ENCODE results near the gene RASD2.

GRCh38 chr22:35506259-35506570, 34.4 kb upstream of the RASD2 start:
- TF ChIP-seq, protein P1, sequence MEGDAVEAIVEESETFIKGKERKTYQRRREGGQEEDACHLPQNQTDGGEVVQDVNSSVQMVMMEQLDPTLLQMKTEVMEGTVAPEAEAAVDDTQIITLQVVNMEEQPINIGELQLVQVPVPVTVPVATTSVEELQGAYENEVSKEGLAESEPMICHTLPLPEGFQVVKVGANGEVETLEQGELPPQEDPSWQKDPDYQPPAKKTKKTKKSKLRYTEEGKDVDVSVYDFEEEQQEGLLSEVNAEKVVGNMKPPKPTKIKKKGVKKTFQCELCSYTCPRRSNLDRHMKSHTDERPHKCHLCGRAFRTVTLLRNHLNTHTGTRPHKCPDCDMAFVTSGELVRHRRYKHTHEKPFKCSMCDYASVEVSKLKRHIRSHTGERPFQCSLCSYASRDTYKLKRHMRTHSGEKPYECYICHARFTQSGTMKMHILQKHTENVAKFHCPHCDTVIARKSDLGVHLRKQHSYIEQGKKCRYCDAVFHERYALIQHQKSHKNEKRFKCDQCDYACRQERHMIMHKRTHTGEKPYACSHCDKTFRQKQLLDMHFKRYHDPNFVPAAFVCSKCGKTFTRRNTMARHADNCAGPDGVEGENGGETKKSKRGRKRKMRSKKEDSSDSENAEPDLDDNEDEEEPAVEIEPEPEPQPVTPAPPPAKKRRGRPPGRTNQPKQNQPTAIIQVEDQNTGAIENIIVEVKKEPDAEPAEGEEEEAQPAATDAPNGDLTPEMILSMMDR (IDR thresholded peaks at IDR 0.05) = no peak
- TF ChIP-seq EZH2 (IDR thresholded peaks at IDR 0.05; ENCODE audit: borderline replicate concordance, insufficient read depth, low read depth, low read length, poor library complexity, severe bottlenecking) = no peak

All from B cell (primary cell).